ENCODE measurements around the gene RINT1. TPM values are rescaled to one million over a fixed set of nuclear protein-coding genes. Genes with fewer than 3 reads are reported as not detected.

RINT1 gene
- total and polyA plus RNA-seq, 2 of the 13 experiments (the other 11 are each of a cell fraction or from before 2014, with no cell fraction given) = 14.7 to 19.3 TPM

DNA sequence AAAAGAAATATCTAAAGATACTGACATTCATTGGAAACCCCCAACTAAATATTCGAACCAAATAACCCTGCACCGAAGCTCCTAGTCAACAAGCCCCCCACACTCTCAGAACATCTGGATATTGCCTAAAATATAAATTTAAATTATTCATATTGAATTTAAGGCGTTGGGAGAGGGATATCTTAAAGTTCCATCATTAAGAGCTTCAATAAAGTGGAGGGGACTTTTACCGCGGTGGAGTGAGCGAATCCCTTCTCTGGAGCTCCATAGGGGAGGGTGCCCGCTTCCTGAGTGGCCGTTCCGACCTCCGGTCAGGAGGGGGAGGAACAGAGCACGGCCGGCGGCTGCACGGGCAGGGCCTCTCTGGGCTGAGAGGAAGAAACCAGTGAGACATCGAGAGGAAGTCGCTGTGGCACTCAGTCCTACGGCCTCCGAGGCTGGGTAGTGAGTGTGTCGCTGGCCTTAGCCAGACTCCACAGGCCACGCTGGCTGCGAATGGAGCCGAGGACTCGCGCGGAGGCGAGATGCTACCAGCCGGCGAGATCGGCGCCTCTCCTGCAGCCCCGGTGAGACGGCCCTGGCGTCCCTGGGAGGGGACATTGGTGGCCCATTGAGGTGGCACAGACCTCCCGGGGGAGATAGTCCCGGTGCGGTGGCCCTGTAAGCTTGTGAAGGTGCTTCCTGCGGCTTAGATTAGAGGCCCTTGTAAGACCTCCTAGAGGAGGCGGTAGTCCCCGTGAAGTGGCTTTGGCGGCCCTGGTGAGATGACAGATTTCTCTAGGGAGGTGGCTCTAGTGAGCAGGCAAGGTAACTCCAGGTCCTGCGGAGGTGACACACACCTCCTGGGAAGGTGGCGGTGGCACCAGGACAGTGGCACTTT is at the start of gene RINT1 (continued):
- TF ChIP-seq, protein P1, sequence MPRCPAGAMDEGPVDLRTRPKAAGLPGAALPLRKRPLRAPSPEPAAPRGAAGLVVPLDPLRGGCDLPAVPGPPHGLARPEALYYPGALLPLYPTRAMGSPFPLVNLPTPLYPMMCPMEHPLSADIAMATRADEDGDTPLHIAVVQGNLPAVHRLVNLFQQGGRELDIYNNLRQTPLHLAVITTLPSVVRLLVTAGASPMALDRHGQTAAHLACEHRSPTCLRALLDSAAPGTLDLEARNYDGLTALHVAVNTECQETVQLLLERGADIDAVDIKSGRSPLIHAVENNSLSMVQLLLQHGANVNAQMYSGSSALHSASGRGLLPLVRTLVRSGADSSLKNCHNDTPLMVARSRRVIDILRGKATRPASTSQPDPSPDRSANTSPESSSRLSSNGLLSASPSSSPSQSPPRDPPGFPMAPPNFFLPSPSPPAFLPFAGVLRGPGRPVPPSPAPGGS (CRISPR knock-in tag; IDR thresholded peaks at IDR 0.05) = peak; percentile 67; the same call in 1 of the 2 replicates
- peak; percentile 98; the same call in 1 of the 2 replicates for TF ChIP-seq MYNN (CRISPR knock-in tag; IDR thresholded peaks at IDR 0.05; ENCODE audit: low read depth)
- TF ChIP-seq, protein P2, sequence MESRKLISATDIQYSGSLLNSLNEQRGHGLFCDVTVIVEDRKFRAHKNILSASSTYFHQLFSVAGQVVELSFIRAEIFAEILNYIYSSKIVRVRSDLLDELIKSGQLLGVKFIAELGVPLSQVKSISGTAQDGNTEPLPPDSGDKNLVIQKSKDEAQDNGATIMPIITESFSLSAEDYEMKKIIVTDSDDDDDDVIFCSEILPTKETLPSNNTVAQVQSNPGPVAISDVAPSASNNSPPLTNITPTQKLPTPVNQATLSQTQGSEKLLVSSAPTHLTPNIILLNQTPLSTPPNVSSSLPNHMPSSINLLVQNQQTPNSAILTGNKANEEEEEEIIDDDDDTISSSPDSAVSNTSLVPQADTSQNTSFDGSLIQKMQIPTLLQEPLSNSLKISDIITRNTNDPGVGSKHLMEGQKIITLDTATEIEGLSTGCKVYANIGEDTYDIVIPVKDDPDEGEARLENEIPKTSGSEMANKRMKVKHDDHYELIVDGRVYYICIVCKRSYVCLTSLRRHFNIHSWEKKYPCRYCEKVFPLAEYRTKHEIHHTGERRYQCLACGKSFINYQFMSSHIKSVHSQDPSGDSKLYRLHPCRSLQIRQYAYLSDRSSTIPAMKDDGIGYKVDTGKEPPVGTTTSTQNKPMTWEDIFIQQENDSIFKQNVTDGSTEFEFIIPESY (CRISPR knock-in tag; IDR thresholded peaks at IDR 0.05) = peak; percentile 59; the same call in 1 of the 2 replicates
- TF ChIP-seq TFDP1 (CRISPR knock-in tag; IDR thresholded peaks at IDR 0.05; ENCODE audit: borderline replicate concordance) = peak; percentile 37; the same call in 1 of the 2 replicates
- peak; percentile 68 for TF ChIP-seq CBX1 (IDR thresholded peaks at IDR 0.05; ENCODE audit: low read depth)
- TF ChIP-seq, protein P3, sequence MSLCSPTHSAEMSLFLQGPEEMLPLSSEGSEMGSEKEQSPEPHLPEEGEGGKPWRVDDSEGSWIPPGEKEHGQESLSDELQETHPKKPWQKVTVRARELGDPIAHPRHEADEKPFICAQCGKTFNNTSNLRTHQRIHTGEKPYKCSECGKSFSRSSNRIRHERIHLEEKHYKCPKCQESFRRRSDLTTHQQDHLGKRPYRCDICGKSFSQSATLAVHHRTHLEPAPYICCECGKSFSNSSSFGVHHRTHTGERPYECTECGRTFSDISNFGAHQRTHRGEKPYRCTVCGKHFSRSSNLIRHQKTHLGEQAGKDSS (CRISPR knock-in tag; IDR thresholded peaks at IDR 0.05; ENCODE audit: borderline replicate concordance, low read depth) = peak; percentile 85; the same call in 1 of the 2 replicates
- TF ChIP-seq, protein P4, sequence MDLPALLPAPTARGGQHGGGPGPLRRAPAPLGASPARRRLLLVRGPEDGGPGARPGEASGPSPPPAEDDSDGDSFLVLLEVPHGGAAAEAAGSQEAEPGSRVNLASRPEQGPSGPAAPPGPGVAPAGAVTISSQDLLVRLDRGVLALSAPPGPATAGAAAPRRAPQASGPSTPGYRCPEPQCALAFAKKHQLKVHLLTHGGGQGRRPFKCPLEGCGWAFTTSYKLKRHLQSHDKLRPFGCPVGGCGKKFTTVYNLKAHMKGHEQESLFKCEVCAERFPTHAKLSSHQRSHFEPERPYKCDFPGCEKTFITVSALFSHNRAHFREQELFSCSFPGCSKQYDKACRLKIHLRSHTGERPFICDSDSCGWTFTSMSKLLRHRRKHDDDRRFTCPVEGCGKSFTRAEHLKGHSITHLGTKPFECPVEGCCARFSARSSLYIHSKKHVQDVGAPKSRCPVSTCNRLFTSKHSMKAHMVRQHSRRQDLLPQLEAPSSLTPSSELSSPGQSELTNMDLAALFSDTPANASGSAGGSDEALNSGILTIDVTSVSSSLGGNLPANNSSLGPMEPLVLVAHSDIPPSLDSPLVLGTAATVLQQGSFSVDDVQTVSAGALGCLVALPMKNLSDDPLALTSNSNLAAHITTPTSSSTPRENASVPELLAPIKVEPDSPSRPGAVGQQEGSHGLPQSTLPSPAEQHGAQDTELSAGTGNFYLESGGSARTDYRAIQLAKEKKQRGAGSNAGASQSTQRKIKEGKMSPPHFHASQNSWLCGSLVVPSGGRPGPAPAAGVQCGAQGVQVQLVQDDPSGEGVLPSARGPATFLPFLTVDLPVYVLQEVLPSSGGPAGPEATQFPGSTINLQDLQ (CRISPR knock-in tag; IDR thresholded peaks at IDR 0.05) = no peak
- TF ChIP-seq SNRNP70 (IDR thresholded peaks at IDR 0.05; ENCODE audit: low read depth, low read length) = no peak
- TF ChIP-seq BCL6 (CRISPR knock-in tag; IDR thresholded peaks at IDR 0.05) = peak; percentile 61; the same call in 1 of the 2 replicates
- TF ChIP-seq ZNF30 (CRISPR knock-in tag; IDR thresholded peaks at IDR 0.05) = peak; percentile 50
- TF ChIP-seq RNF2 (conservative IDR thresholded peaks at IDR 0.05; ENCODE audit: low read depth) = no peak
- TF ChIP-seq ZFP90 (CRISPR knock-in tag; IDR thresholded peaks at IDR 0.05; ENCODE audit: borderline replicate concordance) = 0 out of 2 replicates have a peak, but pooled peaks have one; percentile 78
- 0 out of 2 replicates have a peak, but pooled peaks have one; percentile 63 for TF ChIP-seq REL (CRISPR knock-in tag; conservative IDR thresholded peaks at IDR 0.05)
- TF ChIP-seq MIXL1 (CRISPR knock-in tag; IDR thresholded peaks at IDR 0.05) = peak; percentile 76; the same call in 1 of the 2 replicates
- TF ChIP-seq KLF6 (CRISPR knock-in tag; IDR thresholded peaks at IDR 0.05) = peak; percentile 71; the same call in 1 of the 2 replicates
- TF ChIP-seq ZNF678 (CRISPR knock-in tag; IDR thresholded peaks at IDR 0.05) = peak; percentile 85; the same call in 1 of the 2 replicates
- TF ChIP-seq ZNF652 (CRISPR knock-in tag; IDR thresholded peaks at IDR 0.05; ENCODE audit: borderline replicate concordance, low read depth) = no peak
- TF ChIP-seq PRMT3 (CRISPR knock-in tag; IDR thresholded peaks at IDR 0.05; ENCODE audit: borderline replicate concordance, low read depth) = peak; percentile 42; the same call in 1 of the 2 replicates
- TF ChIP-seq ZNF337 (CRISPR knock-in tag; IDR thresholded peaks at IDR 0.05; ENCODE audit: borderline replicate concordance, low read depth) = peak; percentile 77; the same call in 1 of the 2 replicates
- TF ChIP-seq POLR2A (IDR thresholded peaks at IDR 0.05; ENCODE audit: insufficient read depth in 1 of 2, low read depth in 2 of 2, low read length in 2 of 2) = peak; percentile 98 to 99
- TF ChIP-seq ASH2L (IDR thresholded peaks at IDR 0.05; ENCODE audit: insufficient read length, low read depth, low read length) = peak; percentile 87
